GM23338 (cell line): Measurements from ENCODE around the gene PRPF6. TPM values are rescaled to one million over a fixed set of nuclear protein-coding genes. Genes with fewer than 3 reads are reported as not detected.

Source experiments
- ATAC-seq: fragments of 200-7000 bp; cut with Tn5 transposase; 3 replicates; pipeline ENCODE4 v1.9.1; 2020
- DNase-seq: peaks from one replicate; pipeline ENCODE4 v3.0.0-alpha.2; 2015; ENCODE audit warnings: low spot score
- H2AFZ ChIP-seq: fragments of 200-600 bp; sonication (generic); 2 replicates; pipeline ENCODE4 v1.8.0; 2016; ENCODE audit warnings: antibody characterized with exemption, mild to moderate bottlenecking, moderate library complexity
- H3F3A ChIP-seq: fragments of 200-600 bp; sonication (generic); replicated peaks from 2 replicates; pipeline ENCODE4 v1.8.0; 2017; ENCODE audit warnings: antibody characterized with exemption, mixed run types, low read depth
- H3K27ac ChIP-seq: fragments of 200-600 bp; sonication (generic); 2 replicates; pipeline ENCODE4 v1.6.1; 2016; ENCODE audit warnings: low read depth
- H3K27me3 ChIP-seq: fragments of 200-600 bp; sonication (generic); 2 replicates; pipeline ENCODE4 v1.8.0; 2016; ENCODE audit warnings: mild to moderate bottlenecking, mixed run types, moderate library complexity; ENCODE audit not compliant: insufficient read depth
- H3K36me3 ChIP-seq: fragments of 200-600 bp; sonication (generic); 2 replicates; pipeline ENCODE4 v1.8.0; 2016; ENCODE audit warnings: mild to moderate bottlenecking; ENCODE audit not compliant: insufficient read depth
- H3K4me1 ChIP-seq: fragments of 200-600 bp; sonication (generic); 2 replicates; pipeline ENCODE4 v1.8.0; 2016; ENCODE audit warnings: mild to moderate bottlenecking, moderate library complexity; ENCODE audit not compliant: insufficient read depth
- H3K4me2 ChIP-seq: fragments of 200-600 bp; sonication (generic); 2 replicates; pipeline ENCODE4 v1.7.1; 2017; ENCODE audit warnings: mixed run types
- H3K4me3 ChIP-seq: fragments of 200-600 bp; sonication (generic); 2 replicates; pipeline ENCODE4 v1.6.1; 2016; ENCODE audit warnings: mixed run types
- H3K79me2 ChIP-seq: fragments of 200-600 bp; sonication (generic); replicated peaks from 2 replicates; pipeline ENCODE4 v1.8.0; 2017; ENCODE audit warnings: mild to moderate bottlenecking; ENCODE audit not compliant: insufficient read depth
- H3K9me2 ChIP-seq: fragments of 200-600 bp; sonication (generic); 2 replicates; pipeline ENCODE4 v1.8.0; 2017; ENCODE audit not compliant: insufficient read depth
- H4K20me1 ChIP-seq: fragments of 200-600 bp; sonication (generic); replicated peaks from 2 replicates; pipeline ENCODE4 v1.8.0; 2017; ENCODE audit warnings: mild to moderate bottlenecking; ENCODE audit not compliant: insufficient read depth
- H3K27ac Mint-ChIP-seq: 2 replicates; pipeline ENCODE4 v1.8.0; 2020; ENCODE audit warnings: inconsistent platforms, mild to moderate bottlenecking, moderate library complexity, mixed read lengths
- H3K27me3 Mint-ChIP-seq: 3 replicates; pipeline ENCODE4 v1.8.0; 2022; ENCODE audit warnings: low read depth, mild to moderate bottlenecking, moderate library complexity, mixed read lengths, inconsistent platforms; ENCODE audit not compliant: insufficient read depth, poor library complexity
- H3K36me3 Mint-ChIP-seq: 3 replicates; pipeline ENCODE4 v1.8.0; 2021; ENCODE audit warnings: low read depth, mild to moderate bottlenecking, inconsistent platforms, moderate library complexity, mixed read lengths
- H3K4me1 Mint-ChIP-seq: 3 replicates; pipeline ENCODE4 v1.8.0; 2020; ENCODE audit warnings: mild to moderate bottlenecking, inconsistent platforms, mixed read lengths
- H3K4me3 Mint-ChIP-seq: 3 replicates; pipeline ENCODE4 v1.8.0; 2021; ENCODE audit warnings: moderate library complexity, mild to moderate bottlenecking, inconsistent platforms, mixed read lengths
- H3K9me3 Mint-ChIP-seq: 3 replicates; pipeline ENCODE4 v1.8.0; 2020; ENCODE audit warnings: moderate library complexity, mild to moderate bottlenecking, inconsistent platforms, mixed read lengths
- CREB1 ChIP-seq: fragments of 250-450 bp; sonication (Bioruptor Pico); IDR thresholded peaks from 2 replicates; pipeline ENCODE4 v1.5.0; 2020; ENCODE audit warnings: low read depth, mild to moderate bottlenecking, moderate library complexity
- EZH2 ChIP-seq: fragments of 200-600 bp; sonication (generic); IDR thresholded peaks from one replicate; pipeline ENCODE4 v1.8.0; 2017; ENCODE audit warnings: antibody characterized with exemption, mild to moderate bottlenecking, low read depth; ENCODE audit not compliant: unreplicated experiment
- EZH2phosphoT487 ChIP-seq: fragments of 200-600 bp; sonication (generic); IDR thresholded peaks from one replicate; pipeline ENCODE4 v1.8.1; 2018; ENCODE audit warnings: antibody characterized with exemption; ENCODE audit not compliant: unreplicated experiment
- JUNB ChIP-seq: IDR thresholded peaks from one replicate; pipeline ENCODE4 v1.6.1; 2016; ENCODE audit warnings: antibody characterized with exemption; ENCODE audit not compliant: unreplicated experiment
- ZNF114 ChIP-seq: fragments of 250-450 bp; sonication (Bioruptor Pico); IDR thresholded peaks from 2 replicates; pipeline ENCODE4 v1.5.0; 2020; ENCODE audit warnings: mild to moderate bottlenecking, moderate library complexity
- polyA plus RNA-seq: library from polyadenylated mRNA; unstranded; fragments of >200 nt; fragmentation: Nextera tagmentation; extraction: Ambion mirVana; gene quantifications from 2 replicates; pipeline ENCODE4 v1.2.1, GENCODE V29; 2016
- total RNA-seq: library from RNA; depleted of rRNA; stranded (reverse); fragments of >200 nt; shearing (Covaris generic); gene quantifications from 2 replicates; pipeline ENCODE4 v1.2.3, GENCODE V29; 2014
- TF ChIP-seq, protein P1 (sequence below): IDR thresholded peaks from one replicate; pipeline ENCODE4 v1.6.1; 2018; ENCODE audit warnings: antibody characterized with exemption; ENCODE audit not compliant: unreplicated experiment
- TF ChIP-seq, protein P2 (sequence below): IDR thresholded peaks from 2 replicates; pipeline ENCODE4 v1.6.1; 2016; ENCODE audit warnings: antibody characterized with exemption

Gene PRPF6
- total and polyA plus RNA-seq, 2 experiments from 2014 or later = 53.8 to 79.9 TPM

DNA sequence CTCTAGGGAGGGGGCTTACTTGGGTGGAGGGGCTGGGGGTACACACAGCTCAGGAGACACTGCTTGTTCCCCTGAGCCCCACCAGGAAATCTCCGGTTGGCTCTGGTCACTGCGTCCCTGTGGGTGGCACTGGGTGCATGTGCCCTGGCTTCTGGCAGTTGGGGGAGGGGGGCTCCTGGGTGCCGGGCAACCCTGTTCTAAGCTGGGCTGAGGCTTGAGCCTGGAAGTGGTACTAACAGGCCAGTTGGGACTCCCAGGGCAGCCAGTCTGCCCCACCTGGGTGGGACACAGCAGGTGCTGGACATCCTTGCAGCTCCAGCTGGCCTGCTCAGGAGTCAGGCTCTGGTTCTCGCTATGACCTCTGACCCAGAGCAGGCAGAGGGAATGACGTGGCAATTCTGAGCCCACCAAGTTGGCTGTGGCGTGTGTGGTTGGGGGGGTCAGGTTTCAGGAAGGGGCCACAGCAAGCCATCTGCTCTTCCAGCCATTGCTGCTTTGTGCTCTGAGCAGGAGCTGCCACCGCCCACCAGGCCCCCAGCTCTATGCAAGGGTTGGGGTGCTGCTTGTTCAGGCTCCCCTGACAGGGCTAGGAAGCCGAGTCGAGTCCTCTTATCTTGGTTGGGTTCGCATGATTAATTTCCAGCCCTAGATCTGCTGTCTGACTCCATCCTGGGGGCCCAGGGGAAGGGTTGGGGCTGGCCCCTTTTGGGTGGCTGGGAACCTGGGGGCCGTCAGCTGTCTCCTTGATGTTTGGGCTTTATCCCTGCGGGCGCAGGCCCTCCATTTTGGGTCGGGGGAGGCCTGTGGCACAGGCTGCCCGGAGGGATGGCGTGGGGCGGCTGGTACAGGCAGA lies 55.6 kb downstream of the PRPF6 start:
- Mint-ChIP-seq H3K9me3 (no peaks in the 10 kb centered on the region), H3K27me3 (peaks cover 43% of the 10 kb centered on the region), H3K36me3 (peaks cover 6% of the 10 kb centered on the region), H3K4me3 (no peak overlapping the region), H3K4me1 (peaks cover 32% of the 10 kb centered on the region), H3K27ac (no peak overlapping the region)
- Histone ChIP-seq H3K36me3 (no peaks in the 10 kb centered on the region), H3K4me2 (peak overlapping the region; percentile 91; the same call in 1 of the 2 replicates), H3K4me3 (no peak overlapping the region), H3K27me3 (peaks cover 44% of the 10 kb centered on the region), H3F3A (peaks cover 10% of the 10 kb centered on the region; the same call in 1 of the 2 replicates), H3K27ac (no peak overlapping the region), H3K79me2 (no peaks in the 10 kb centered on the region), H2AFZ (no peak overlapping the region), H3K9me2 (no peaks in the 10 kb centered on the region), H3K4me1 (peaks cover 32% of the 10 kb centered on the region), H4K20me1 (no peaks in the 10 kb centered on the region)
- ATAC-seq = no peak
- DNase-seq = no peak
- TF ChIP-seq CREB1 (CRISPR knock-in tag) (no peak), ZNF114 (no peak)
- TF ChIP-seq, protein P1, sequence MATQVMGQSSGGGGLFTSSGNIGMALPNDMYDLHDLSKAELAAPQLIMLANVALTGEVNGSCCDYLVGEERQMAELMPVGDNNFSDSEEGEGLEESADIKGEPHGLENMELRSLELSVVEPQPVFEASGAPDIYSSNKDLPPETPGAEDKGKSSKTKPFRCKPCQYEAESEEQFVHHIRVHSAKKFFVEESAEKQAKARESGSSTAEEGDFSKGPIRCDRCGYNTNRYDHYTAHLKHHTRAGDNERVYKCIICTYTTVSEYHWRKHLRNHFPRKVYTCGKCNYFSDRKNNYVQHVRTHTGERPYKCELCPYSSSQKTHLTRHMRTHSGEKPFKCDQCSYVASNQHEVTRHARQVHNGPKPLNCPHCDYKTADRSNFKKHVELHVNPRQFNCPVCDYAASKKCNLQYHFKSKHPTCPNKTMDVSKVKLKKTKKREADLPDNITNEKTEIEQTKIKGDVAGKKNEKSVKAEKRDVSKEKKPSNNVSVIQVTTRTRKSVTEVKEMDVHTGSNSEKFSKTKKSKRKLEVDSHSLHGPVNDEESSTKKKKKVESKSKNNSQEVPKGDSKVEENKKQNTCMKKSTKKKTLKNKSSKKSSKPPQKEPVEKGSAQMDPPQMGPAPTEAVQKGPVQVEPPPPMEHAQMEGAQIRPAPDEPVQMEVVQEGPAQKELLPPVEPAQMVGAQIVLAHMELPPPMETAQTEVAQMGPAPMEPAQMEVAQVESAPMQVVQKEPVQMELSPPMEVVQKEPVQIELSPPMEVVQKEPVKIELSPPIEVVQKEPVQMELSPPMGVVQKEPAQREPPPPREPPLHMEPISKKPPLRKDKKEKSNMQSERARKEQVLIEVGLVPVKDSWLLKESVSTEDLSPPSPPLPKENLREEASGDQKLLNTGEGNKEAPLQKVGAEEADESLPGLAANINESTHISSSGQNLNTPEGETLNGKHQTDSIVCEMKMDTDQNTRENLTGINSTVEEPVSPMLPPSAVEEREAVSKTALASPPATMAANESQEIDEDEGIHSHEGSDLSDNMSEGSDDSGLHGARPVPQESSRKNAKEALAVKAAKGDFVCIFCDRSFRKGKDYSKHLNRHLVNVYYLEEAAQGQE = no peak

DNA sequence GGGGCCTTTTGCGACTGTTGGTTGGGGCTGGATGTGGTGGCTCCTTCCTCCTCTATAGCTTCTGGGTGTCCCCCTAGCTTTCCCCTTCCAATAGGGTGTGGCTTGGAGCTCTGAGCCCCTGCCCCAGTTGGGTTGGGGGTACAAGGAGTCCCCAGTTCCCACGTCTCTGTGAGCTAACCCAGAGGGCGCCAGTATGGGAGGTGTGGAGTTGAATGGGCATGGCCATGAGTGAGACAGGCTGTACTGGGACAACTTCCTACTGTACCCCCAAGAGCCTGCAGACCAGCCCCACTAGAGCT lies 56.2 kb downstream of the PRPF6 start:
- Mint-ChIP-seq H3K9me3 (no peaks in the 10 kb centered on the region), H3K27ac (no peak overlapping the region), H3K4me1 (peaks cover 32% of the 10 kb centered on the region), H3K36me3 (peaks cover 6% of the 10 kb centered on the region), H3K4me3 (no peak overlapping the region), H3K27me3 (peaks cover 48% of the 10 kb centered on the region)
- ATAC-seq = no peak
- peaks cover 49% of the 10 kb centered on the region for H3K27me3 ChIP-seq
- H2AFZ ChIP-seq = no peak overlapping the region
- H3K4me3 ChIP-seq = peak overlapping the region; percentile 79; the same call in 1 of the 2 replicates
- no peaks in the 10 kb centered on the region for H3K79me2 ChIP-seq
- no peak overlapping the region for H3K27ac ChIP-seq
- H4K20me1 ChIP-seq = no peaks in the 10 kb centered on the region
- peak overlapping the region; percentile 91 for H3K4me2 ChIP-seq
- no peaks in the 10 kb centered on the region for H3K36me3 ChIP-seq
- DNase-seq = no peak
- H3K9me2 ChIP-seq = no peaks in the 10 kb centered on the region
- peaks cover 10% of the 10 kb centered on the region; the same call in 1 of the 2 replicates for H3F3A ChIP-seq
- H3K4me1 ChIP-seq = peaks cover 38% of the 10 kb centered on the region
- no peak for TF ChIP-seq ZNF114
- TF ChIP-seq CREB1 (CRISPR knock-in tag) = no peak
- TF ChIP-seq, protein P2, sequence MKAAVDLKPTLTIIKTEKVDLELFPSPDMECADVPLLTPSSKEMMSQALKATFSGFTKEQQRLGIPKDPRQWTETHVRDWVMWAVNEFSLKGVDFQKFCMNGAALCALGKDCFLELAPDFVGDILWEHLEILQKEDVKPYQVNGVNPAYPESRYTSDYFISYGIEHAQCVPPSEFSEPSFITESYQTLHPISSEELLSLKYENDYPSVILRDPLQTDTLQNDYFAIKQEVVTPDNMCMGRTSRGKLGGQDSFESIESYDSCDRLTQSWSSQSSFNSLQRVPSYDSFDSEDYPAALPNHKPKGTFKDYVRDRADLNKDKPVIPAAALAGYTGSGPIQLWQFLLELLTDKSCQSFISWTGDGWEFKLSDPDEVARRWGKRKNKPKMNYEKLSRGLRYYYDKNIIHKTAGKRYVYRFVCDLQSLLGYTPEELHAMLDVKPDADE = no peak
- no peak for TF ChIP-seq EZH2
- TF ChIP-seq, protein P1 = no peak
- TF ChIP-seq EZH2phosphoT487 = no peak
- no peak for TF ChIP-seq JUNB
